ENCODE results near the gene RARG.

- TF ChIP-seq, protein P1, sequence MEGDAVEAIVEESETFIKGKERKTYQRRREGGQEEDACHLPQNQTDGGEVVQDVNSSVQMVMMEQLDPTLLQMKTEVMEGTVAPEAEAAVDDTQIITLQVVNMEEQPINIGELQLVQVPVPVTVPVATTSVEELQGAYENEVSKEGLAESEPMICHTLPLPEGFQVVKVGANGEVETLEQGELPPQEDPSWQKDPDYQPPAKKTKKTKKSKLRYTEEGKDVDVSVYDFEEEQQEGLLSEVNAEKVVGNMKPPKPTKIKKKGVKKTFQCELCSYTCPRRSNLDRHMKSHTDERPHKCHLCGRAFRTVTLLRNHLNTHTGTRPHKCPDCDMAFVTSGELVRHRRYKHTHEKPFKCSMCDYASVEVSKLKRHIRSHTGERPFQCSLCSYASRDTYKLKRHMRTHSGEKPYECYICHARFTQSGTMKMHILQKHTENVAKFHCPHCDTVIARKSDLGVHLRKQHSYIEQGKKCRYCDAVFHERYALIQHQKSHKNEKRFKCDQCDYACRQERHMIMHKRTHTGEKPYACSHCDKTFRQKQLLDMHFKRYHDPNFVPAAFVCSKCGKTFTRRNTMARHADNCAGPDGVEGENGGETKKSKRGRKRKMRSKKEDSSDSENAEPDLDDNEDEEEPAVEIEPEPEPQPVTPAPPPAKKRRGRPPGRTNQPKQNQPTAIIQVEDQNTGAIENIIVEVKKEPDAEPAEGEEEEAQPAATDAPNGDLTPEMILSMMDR (IDR thresholded peaks at IDR 0.05) = no peak
- TF ChIP-seq CREB1 (CRISPR knock-in tag; IDR thresholded peaks at IDR 0.05) (no peak), ZMAT4 (CRISPR knock-in tag; IDR thresholded peaks at IDR 0.05) (no peak), FOXJ3 (CRISPR knock-in tag; IDR thresholded peaks at IDR 0.05; ENCODE audit: borderline replicate concordance) (no peak), NFATC4 (CRISPR knock-in tag; IDR thresholded peaks at IDR 0.05) (no peak), ATF3 (CRISPR knock-in tag; conservative IDR thresholded peaks at IDR 0.05) (no peak), TEAD4 (CRISPR knock-in tag; IDR thresholded peaks at IDR 0.05) (no peak), ESRRA (CRISPR knock-in tag; IDR thresholded peaks at IDR 0.05; ENCODE audit: borderline replicate concordance) (no peak)
- TF ChIP-seq, protein P2, sequence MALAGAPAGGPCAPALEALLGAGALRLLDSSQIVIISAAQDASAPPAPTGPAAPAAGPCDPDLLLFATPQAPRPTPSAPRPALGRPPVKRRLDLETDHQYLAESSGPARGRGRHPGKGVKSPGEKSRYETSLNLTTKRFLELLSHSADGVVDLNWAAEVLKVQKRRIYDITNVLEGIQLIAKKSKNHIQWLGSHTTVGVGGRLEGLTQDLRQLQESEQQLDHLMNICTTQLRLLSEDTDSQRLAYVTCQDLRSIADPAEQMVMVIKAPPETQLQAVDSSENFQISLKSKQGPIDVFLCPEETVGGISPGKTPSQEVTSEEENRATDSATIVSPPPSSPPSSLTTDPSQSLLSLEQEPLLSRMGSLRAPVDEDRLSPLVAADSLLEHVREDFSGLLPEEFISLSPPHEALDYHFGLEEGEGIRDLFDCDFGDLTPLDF (CRISPR knock-in tag; IDR thresholded peaks at IDR 0.05) = no peak
Measured at GRCh38 chr12:53224897-53225634, 6.9 kb downstream of the RARG start.
